Activated naive CD4-positive, alpha-beta T cell treated with anti-CD3 and anti-CD28 coated beads, Interleukin-2, amount 50 U/mL, for 72 hours (primary cell): ENCODE measurements around the gene CHCHD6. TPM values are rescaled to one million over a fixed set of nuclear protein-coding genes. Genes with fewer than 3 reads are reported as not detected.

Experiments used
- ATAC-seq, 2 donors: fragments of 150-1000 bp; cut with Tn5 transposase; 2 replicates each; pipeline ENCODE4 v1.10.0; 2021; ENCODE audit warnings: mild to moderate bottlenecking in 2 of 2, moderate library complexity in 2 of 2
- DNase-seq, 2 donors: peaks; one replicate each; pipeline ENCODE4 v3.0.0; 2021 to 2022; ENCODE audit warnings: low spot score in 2 of 2
- H3K27ac Mint-ChIP-seq, 2 donors: one replicate each; pipeline ENCODE4 v1.8.0; 2022; ENCODE audit warnings: mild to moderate bottlenecking in 2 of 2, mixed read lengths in 2 of 2
- H3K36me3 Mint-ChIP-seq, 2 donors: one replicate each; pipeline ENCODE4 v1.8.0; 2022; ENCODE audit warnings: mixed read lengths in 2 of 2
- H3K9me3 Mint-ChIP-seq, 2 donors: one replicate each; pipeline ENCODE4 v1.8.0; 2022; ENCODE audit warnings: mixed read lengths in 2 of 2
- total RNA-seq, 2 donors: library from RNA; stranded (reverse); gene quantifications; one replicate each; pipeline ENCODE4 v1.2.3, GENCODE V29; 2022

Gene CHCHD6
- total RNA-seq, 2 donors from 2014 or later = 13.6 to 19.7 TPM

DNA sequence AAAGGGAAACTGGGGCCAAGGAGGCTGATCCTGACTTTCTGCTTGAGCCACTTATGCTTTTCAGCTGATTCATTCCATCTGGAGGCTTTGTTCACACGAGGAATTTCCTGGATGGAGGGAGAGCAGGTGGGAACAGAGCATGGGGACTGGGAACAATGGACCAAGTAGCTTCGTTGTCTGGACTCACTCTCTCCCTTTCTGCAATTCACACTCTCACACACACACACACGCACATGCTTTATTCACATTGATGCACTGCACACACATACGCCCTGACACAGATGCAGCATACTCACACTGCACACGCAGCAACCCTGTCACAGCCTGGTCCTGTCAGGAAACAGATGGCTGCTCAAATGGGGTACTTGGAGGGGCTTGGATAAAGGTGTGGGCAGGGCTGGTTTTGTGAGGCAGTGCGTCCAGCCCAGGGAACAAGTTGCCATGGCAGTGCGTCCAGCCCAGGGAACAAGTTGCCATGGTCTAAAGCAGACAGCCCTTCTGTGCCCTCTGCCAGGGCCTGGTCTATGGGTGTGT is 19.8 kb upstream of the CHCHD6 start:
- Mint-ChIP-seq H3K36me3 (no peaks in the 10 kb centered on the region), H3K9me3 (no peaks in the 10 kb centered on the region), H3K27ac (no peak overlapping the region)
- no peak for DNase-seq
- no peak for ATAC-seq

GRCh38 chr3:126685021-126685420 is 19.0 kb upstream of the CHCHD6 start:
- DNase-seq = no peak
- H3K9me3 Mint-ChIP-seq = no peaks in the 10 kb centered on the region
- H3K36me3 Mint-ChIP-seq = no peaks in the 10 kb centered on the region
- no peak for ATAC-seq
- no peak overlapping the region for H3K27ac Mint-ChIP-seq

- no peak for ATAC-seq
Measured at GRCh38 chr3:126685493-126685892, 18.5 kb upstream of the CHCHD6 start.

DNA sequence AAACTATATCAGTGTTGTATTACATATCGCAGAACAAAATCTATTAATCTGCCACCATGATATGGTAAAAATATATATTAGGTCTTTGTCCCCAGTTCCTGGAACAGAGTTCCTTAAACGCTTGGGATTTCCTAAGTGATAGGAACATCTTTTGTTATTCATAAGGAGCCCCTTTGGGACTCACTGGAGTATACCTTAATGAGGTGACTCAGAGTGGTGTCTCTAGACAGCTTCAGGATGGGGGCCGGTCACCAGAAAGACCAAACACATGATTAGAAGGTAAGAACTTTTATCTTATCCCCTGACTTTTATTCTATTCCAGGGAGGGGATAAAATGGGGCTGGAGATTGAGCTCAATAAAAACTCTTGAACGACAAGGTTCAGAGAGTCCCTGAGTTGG is 12.3 kb upstream of the CHCHD6 start:
- Mint-ChIP-seq H3K36me3 (no peaks in the 10 kb centered on the region), H3K27ac (no peak overlapping the region), H3K9me3 (no peaks in the 10 kb centered on the region)
- ATAC-seq (no peak), DNase-seq (no peak)

More at GRCh38 chr3:126685493-126685892, 18.5 kb upstream of the CHCHD6 start:
- no peaks in the 10 kb centered on the region for H3K36me3 Mint-ChIP-seq
- no peak for DNase-seq
- no peaks in the 10 kb centered on the region for H3K9me3 Mint-ChIP-seq
- H3K27ac Mint-ChIP-seq = no peak overlapping the region

DNA sequence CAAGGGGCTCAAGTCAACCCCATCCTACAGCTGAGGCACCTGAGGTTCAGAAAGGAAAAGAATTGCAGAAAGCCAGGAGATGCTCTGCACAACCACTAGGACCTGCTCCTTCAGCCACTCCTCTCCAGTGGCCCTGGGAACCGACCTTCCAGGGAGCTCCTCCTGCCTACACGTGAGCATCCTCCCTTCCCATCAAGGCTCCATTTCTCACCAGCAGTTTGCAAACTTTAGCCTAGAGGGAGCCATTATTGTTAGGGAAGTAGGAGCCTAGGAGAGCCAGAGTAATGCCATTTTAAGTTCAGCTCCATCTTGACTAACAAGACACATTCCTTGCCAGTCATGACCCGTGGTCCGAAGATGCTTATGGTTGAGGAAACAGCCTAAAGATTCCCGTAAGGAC is 11.2 kb upstream of the CHCHD6 start:
- no peak overlapping the region for H3K27ac Mint-ChIP-seq
- H3K9me3 Mint-ChIP-seq = no peaks in the 10 kb centered on the region
- no peak for DNase-seq
- H3K36me3 Mint-ChIP-seq = no peaks in the 10 kb centered on the region
- no peak for ATAC-seq

DNA sequence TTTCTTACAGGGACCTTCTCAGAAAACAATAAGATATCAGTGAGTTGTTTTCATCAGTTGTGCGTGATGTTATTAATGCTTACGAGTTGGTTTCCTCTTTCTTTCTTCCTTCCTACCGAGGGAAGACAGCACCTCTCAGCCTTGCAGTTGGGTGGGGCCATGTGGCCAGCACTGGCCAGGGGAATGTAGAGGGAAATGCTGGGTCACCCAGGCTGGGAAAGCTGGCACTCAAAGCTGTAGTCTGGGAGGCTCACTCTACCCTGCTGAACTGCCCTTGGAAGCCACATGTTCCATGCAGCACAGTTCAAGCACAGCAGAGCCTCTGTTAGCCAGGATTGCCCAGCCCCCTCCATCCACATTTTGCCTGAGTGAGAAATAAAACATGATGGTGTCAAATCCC is 10.1 kb upstream of the CHCHD6 start:
- Mint-ChIP-seq H3K9me3 (no peaks in the 10 kb centered on the region), H3K36me3 (no peaks in the 10 kb centered on the region), H3K27ac (no peak overlapping the region)
- DNase-seq (no peak), ATAC-seq (no peak)

- Mint-ChIP-seq H3K27ac (no peak overlapping the region), H3K36me3 (no peaks in the 10 kb centered on the region), H3K9me3 (no peaks in the 10 kb centered on the region)
- ATAC-seq (no peak), DNase-seq (no peak)
Measured at GRCh38 chr3:126696701-126697267, 7.3 kb upstream of the CHCHD6 start.

GRCh38 chr3:126699011-126699410 is 5.0 kb upstream of the CHCHD6 start:
- H3K9me3 Mint-ChIP-seq = no peaks in the 10 kb centered on the region
- peaks cover 0 to 5% of the 10 kb centered on the region in 2 donors for H3K36me3 Mint-ChIP-seq
- no peak overlapping the region for H3K27ac Mint-ChIP-seq
- DNase-seq (no peak), ATAC-seq (no peak)

DNA sequence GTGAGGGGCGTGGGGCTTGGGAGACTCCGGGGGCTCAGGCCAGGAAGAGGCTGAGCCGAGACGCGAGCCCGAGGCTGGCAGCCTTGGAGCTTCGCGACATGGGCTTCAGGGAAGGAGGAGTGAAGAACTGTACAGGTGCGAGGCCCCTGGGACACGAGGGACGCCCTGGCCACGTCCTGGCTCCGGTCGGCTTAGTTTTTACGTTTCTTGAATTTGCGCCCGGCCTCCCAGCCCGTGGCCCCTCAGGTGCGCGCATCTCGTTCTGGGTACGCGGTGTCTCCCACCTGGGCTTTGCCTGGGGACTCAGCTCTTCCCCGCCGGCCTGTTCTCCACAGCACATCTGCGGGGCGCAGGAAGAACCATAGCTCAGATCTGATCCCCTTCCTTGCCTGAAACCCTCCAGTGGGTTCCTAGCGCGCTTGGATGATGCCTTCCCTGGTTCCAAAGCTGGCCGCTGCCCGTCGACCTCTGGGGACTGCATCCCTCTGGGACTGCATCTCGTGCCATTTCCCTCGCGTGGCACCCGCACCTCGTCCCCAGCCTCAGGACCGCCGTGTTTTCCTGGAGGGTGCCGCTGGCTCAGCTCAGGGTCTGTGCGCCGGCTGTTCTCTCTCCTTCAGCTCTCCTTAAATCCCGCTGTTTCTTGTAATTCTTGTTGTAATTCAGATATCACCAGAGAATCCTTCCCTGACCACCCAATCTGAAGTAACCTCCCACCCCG is 614 bp downstream of the CHCHD6 start:
- ATAC-seq = no peak
- Mint-ChIP-seq H3K36me3 (peaks cover 0 to 5% of the 10 kb centered on the region in 2 donors), H3K27ac (peak overlapping the region in 1 of 2 donors; percentile 87), H3K9me3 (no peaks in the 10 kb centered on the region)
- peak in 1 of 2 donors; percentile 25 for DNase-seq

DNA sequence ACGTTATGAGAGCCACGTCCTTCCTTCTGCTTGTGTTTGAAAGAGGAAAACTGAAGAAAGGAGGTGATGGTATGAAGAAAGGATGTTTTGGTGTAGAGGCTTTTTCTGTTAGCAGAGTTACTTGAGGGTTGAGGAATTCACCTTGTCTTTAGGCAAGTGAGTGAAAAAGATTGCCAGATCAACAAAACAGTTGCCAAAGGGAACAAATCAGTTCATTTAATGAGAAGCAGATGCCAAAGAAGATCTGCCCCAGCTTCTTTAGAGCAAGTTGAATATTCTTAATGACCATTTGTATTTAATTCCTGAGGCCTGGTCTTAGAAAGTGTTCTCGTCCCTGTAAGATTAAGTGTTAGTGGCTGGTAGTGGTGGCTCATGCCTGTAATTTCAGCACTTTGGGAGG is 2.6 kb downstream of the CHCHD6 start:
- DNase-seq (no peak), ATAC-seq (no peak)
- Mint-ChIP-seq H3K9me3 (no peaks in the 10 kb centered on the region), H3K36me3 (peaks cover 0 to 5% of the 10 kb centered on the region in 2 donors), H3K27ac (no peak overlapping the region)

GRCh38 chr3:126711121-126711760 is 7.2 kb downstream of the CHCHD6 start:
- H3K27ac Mint-ChIP-seq = no peak overlapping the region
- ATAC-seq = no peak
- no peak for DNase-seq
- no peaks in the 10 kb centered on the region for H3K9me3 Mint-ChIP-seq
- no peaks in the 10 kb centered on the region for H3K36me3 Mint-ChIP-seq

DNA sequence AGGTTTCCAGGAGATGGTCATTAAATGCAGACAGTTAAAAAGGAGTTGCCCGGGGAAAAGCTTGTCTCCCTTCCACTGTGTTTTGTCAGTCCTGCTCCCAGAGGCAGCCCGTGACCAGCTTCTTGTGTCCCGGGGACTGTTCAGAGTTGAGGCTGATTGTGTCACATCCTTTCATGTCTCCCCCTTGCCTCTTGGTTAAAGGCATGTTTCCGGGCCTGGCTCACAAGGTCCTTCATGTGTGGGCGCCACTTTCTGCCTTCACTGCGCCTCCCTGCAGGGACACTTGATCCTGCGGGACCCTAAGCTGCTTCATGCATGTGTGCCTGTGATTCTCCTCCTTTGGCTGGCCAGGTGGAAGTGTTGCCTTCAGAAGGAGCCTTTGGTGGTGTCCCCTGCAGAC is 9.2 kb downstream of the CHCHD6 start:
- no peaks in the 10 kb centered on the region for H3K9me3 Mint-ChIP-seq
- peak overlapping the region in 1 of 2 donors; percentile 25 for H3K27ac Mint-ChIP-seq
- ATAC-seq (no peak), DNase-seq (no peak)
- H3K36me3 Mint-ChIP-seq = no peaks in the 10 kb centered on the region

DNA sequence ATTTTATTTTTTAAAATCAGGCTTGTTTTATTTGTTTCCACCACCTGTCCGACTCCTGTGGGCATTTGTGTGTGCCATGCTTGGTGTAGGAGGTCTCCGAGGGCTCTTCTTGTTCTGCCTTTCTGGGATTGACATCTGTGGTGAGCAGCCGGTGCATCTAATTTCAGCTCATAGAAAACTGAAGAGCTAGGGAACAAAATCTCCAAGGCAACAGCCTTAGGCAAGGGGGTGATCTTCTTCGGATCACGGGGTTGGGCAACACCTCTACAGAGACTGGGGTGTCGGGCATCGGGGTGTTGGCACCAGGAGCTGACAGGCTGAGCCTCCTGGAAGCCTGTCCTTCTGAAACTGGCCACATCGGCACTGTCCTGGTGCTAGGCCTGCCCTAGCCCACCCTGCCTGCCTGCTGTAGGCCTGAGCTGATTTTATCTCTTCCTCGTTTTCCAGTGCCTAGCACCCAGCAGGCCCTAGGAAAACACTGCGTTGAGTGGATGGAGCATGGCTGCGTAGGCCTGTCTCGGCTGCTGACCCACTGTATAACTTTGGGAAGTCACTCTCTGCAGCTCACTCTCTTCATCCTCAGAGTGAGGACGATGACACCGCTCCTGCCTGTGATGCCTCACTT is 10.3 kb downstream of the CHCHD6 start:
- Mint-ChIP-seq H3K36me3 (no peaks in the 10 kb centered on the region), H3K27ac (no peak overlapping the region), H3K9me3 (no peaks in the 10 kb centered on the region)
- no peak for DNase-seq
- ATAC-seq = no peak

GRCh38 chr3:126714921-126715320 is 10.9 kb downstream of the CHCHD6 start:
- Mint-ChIP-seq H3K36me3 (no peaks in the 10 kb centered on the region), H3K9me3 (no peaks in the 10 kb centered on the region), H3K27ac (no peak overlapping the region)
- DNase-seq = no peak
- ATAC-seq = no peak

GRCh38 chr3:126715432-126715831 is 11.4 kb downstream of the CHCHD6 start:
- ATAC-seq (no peak), DNase-seq (no peak)
- H3K27ac Mint-ChIP-seq = no peak overlapping the region
- H3K9me3 Mint-ChIP-seq = no peaks in the 10 kb centered on the region
- no peaks in the 10 kb centered on the region for H3K36me3 Mint-ChIP-seq

GRCh38 chr3:126716057-126716456 is 12.0 kb downstream of the CHCHD6 start:
- H3K9me3 Mint-ChIP-seq = no peaks in the 10 kb centered on the region
- DNase-seq (no peak), ATAC-seq (no peak)
- peaks cover 0 to 3% of the 10 kb centered on the region in 2 donors for H3K36me3 Mint-ChIP-seq
- H3K27ac Mint-ChIP-seq = peak overlapping the region in 1 of 2 donors; percentile 18
